Upper lobe of left lung (tissue), 6 donors: ENCODE results near the gene NEK10. TPM values are rescaled to one million over a fixed set of nuclear protein-coding genes. Genes with fewer than 3 reads are reported as not detected.

Experiments
- ATAC-seq, 2 donors: fragments of 200-7000 bp; cut with Tn5 transposase; one replicate each; pipeline ENCODE4 v1.9.1; 2022; ENCODE audit warnings: mild to moderate bottlenecking in 2 of 2, moderate library complexity in 2 of 2; ENCODE audit not compliant: low FRiP score in 2 of 2
- DNase-seq, 2 donors: peaks; one replicate each; pipeline ENCODE4 v3.0.0-alpha.2; 2019 to 2020
- H3K27ac ChIP-seq, 4 donors: fragments of 200-600 bp; sonication (generic); one replicate each; pipeline ENCODE4 v1.5.1; 2016 to 2019
- H3K27me3 ChIP-seq, 4 donors: fragments of 200-600 bp; sonication (generic); one replicate each; pipeline ENCODE4 v1.5.1; 2017 to 2019
- H3K36me3 ChIP-seq, 4 donors: fragments of 200-600 bp; sonication (generic); one replicate each; pipeline ENCODE4 v1.5.1; 2016 to 2019
- H3K4me1 ChIP-seq, 4 donors: fragments of 200-600 bp; sonication (generic); one replicate each; pipeline ENCODE4 v1.5.1; 2018 to 2019
- H3K4me3 ChIP-seq, 4 donors: fragments of 200-600 bp; sonication (generic); one replicate each; pipeline ENCODE4 v1.5.1; 2017 to 2019; ENCODE audit warnings: mild to moderate bottlenecking in 2 of 4, moderate library complexity in 1 of 4
- H3K9me3 ChIP-seq, 4 donors: fragments of 200-600 bp; sonication (generic); one replicate each; pipeline ENCODE4 v1.5.1; 2018 to 2019
- EP300 ChIP-seq, 4 donors: sonication (generic); formaldehyde crosslinking; IDR thresholded peaks; one replicate each; pipeline ENCODE4 v1.5.1; 2017; ENCODE audit warnings: antibody characterized with exemption in 4 of 4, control low read depth in 2 of 4
- POLR2A ChIP-seq, 4 donors: fragments of 450-650 bp; IDR thresholded peaks; one replicate each; pipeline ENCODE4 v1.5.1; 2016 to 2017; ENCODE audit warnings: antibody characterized with exemption in 4 of 4, mild to moderate bottlenecking in 2 of 4
- POLR2AphosphoS5 ChIP-seq, 2 donors: sonication (generic); formaldehyde crosslinking; IDR thresholded peaks; one replicate each; pipeline ENCODE4 v1.5.1; 2017; ENCODE audit warnings: antibody characterized with exemption in 2 of 2
- WGBS, 2 donors: methylation state at CpG; one replicate each; pipeline ENCODE4 v1.1.5; 2017 to 2018; 5-methylcytosine and 5-hydroxymethylcytosine counted together
- total RNA-seq, 6 donors: library from RNA; depleted of rRNA in 4 of 6; stranded (reverse); fragments of >200 nt in 4 of 6; gene quantifications; one replicate each; pipeline versions ENCODE4 v1.1.0 to v1.2.1, GENCODE V29; 2016 to 2021
- TF ChIP-seq, protein P1 (sequence below), 6 experiments: fragments of 450-650 bp in 4 of 6; fragments of 200-600 bp in 2 of 6; sonication (generic) in 2 of 6; IDR thresholded peaks; one replicate each; pipeline ENCODE4 v1.5.1; 2016 to 2019; ENCODE audit warnings: antibody characterized with exemption in 6 of 6
- donor health status: DM: no; HTN: no; CAD: no; lungs with moderate emphysema.
- donor health status: DM: no; HTN: yes; CAD: no; lungs with severe emphysema.

NEK10 gene
- total RNA-seq, 6 donors from 2014 or later = 0.29 to 85.3 (median 12.1) TPM

DNA sequence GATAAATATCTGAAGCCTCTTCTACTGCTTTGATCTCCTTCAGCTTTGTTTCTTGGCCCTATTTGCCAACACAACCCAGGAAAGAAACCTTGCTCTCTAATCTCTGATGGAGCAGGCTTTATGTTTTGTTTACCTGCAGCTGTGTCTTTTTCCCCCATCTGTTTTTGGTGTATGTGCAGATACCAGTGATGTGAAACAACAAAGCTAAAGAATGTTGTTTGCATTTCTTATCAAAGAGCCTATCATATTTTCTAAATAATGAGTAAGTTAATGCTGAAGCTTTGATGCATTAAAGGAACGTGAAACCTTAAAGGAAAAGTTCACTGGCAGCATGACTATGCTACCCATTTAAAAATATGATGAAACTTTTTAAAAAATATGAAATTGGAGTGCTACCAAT lies 238.4 kb downstream of the NEK10 start:
- Histone ChIP-seq H3K27me3 (no peaks in the 10 kb centered on the region), H3K27ac (no peak overlapping the region), H3K9me3 (no peaks in the 10 kb centered on the region), H3K4me3 (no peak overlapping the region), H3K4me1 (no peaks in the 10 kb centered on the region), H3K36me3 (no peaks in the 10 kb centered on the region)
- ATAC-seq (no peak), DNase-seq (no peak)
- TF ChIP-seq EP300 (IDR thresholded peaks at IDR 0.05) = no peak
- 65 to 76% methylated on average over 1 of the region's 1 CpG for WGBS, 2 donors

GRCh38 chr3:27127879-27128278 lies 241.3 kb downstream of the NEK10 start:
- WGBS, 2 donors = 59 to 76% methylated on average over 3 of the region's 3 CpGs
- no peak overlapping the region for H3K4me3 ChIP-seq
- ATAC-seq (no peak), DNase-seq (no peak)
- no peak overlapping the region for H3K27ac ChIP-seq
- H3K4me1 ChIP-seq = no peaks in the 10 kb centered on the region
- H3K36me3 ChIP-seq = no peaks in the 10 kb centered on the region
- TF ChIP-seq POLR2AphosphoS5 (IDR thresholded peaks at IDR 0.05) (no peak), EP300 (IDR thresholded peaks at IDR 0.05) (no peak), POLR2A (IDR thresholded peaks at IDR 0.05) (no peak)
- TF ChIP-seq, protein P1, sequence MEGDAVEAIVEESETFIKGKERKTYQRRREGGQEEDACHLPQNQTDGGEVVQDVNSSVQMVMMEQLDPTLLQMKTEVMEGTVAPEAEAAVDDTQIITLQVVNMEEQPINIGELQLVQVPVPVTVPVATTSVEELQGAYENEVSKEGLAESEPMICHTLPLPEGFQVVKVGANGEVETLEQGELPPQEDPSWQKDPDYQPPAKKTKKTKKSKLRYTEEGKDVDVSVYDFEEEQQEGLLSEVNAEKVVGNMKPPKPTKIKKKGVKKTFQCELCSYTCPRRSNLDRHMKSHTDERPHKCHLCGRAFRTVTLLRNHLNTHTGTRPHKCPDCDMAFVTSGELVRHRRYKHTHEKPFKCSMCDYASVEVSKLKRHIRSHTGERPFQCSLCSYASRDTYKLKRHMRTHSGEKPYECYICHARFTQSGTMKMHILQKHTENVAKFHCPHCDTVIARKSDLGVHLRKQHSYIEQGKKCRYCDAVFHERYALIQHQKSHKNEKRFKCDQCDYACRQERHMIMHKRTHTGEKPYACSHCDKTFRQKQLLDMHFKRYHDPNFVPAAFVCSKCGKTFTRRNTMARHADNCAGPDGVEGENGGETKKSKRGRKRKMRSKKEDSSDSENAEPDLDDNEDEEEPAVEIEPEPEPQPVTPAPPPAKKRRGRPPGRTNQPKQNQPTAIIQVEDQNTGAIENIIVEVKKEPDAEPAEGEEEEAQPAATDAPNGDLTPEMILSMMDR (IDR thresholded peaks at IDR 0.05) = no peak
- H3K9me3 ChIP-seq = no peaks in the 10 kb centered on the region
- no peaks in the 10 kb centered on the region for H3K27me3 ChIP-seq

GRCh38 chr3:27127195-27127594 lies 242.0 kb downstream of the NEK10 start:
- H3K9me3 ChIP-seq = no peaks in the 10 kb centered on the region
- no peaks in the 10 kb centered on the region for H3K4me1 ChIP-seq
- WGBS, 2 donors = 90 to 93% methylated on average over 2 of the region's 2 CpGs
- DNase-seq (no peak), ATAC-seq (no peak)
- H3K36me3 ChIP-seq = no peaks in the 10 kb centered on the region
- no peaks in the 10 kb centered on the region for H3K27me3 ChIP-seq
- no peak overlapping the region for H3K27ac ChIP-seq
- H3K4me3 ChIP-seq = no peak overlapping the region
- TF ChIP-seq POLR2A (IDR thresholded peaks at IDR 0.05) = no peak
- TF ChIP-seq, protein P1 (IDR thresholded peaks at IDR 0.05) = no peak
- TF ChIP-seq POLR2AphosphoS5 (IDR thresholded peaks at IDR 0.05) = no peak
- TF ChIP-seq EP300 (IDR thresholded peaks at IDR 0.05) = no peak

DNA sequence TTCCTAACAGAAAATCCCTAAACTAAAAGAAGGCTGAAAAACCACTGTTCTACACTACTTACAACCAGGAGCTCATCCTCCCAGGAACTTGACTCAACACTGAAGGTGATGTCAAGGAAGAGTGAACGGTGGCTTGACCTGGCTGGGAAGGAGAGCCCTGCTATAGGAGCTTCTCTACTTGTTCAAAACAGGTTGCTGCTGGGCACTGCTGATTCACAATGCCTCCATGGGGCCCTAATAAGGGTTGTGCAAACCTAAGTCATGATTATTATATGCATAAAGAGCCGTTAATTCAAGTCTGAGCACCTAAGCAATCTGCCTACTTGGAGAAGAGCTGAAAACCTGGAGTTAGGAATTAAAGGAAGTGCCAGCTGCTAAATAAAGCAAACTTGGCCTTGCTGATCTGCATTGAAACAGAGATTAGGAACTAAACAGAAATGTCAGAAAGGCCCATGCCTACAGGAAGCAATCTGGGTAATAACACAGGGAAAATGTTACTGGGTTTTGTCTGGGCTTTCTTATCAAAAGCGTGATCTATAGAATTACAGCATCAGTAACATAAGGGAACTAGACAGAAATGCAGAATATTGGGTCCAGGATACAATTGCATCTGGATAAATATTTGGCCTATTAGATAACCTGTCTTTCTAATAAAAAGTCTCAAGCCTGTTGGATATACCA lies 243.2 kb downstream of the NEK10 start:
- Histone ChIP-seq H3K4me1 (no peaks in the 10 kb centered on the region), H3K9me3 (no peaks in the 10 kb centered on the region), H3K4me3 (no peak overlapping the region), H3K27ac (no peak overlapping the region), H3K27me3 (no peaks in the 10 kb centered on the region), H3K36me3 (no peaks in the 10 kb centered on the region)
- ATAC-seq = no peak
- 80% methylated on average over 3 of the region's 3 CpGs for WGBS, 2 donors
- TF ChIP-seq POLR2AphosphoS5 (IDR thresholded peaks at IDR 0.05) (no peak), POLR2A (IDR thresholded peaks at IDR 0.05) (no peak), EP300 (IDR thresholded peaks at IDR 0.05) (no peak)
- TF ChIP-seq, protein P1 (IDR thresholded peaks at IDR 0.05) = no peak
- no peak for DNase-seq

GRCh38 chr3:27119639-27120038 lies 249.5 kb downstream of the NEK10 start:
- no peaks in the 10 kb centered on the region for H3K4me1 ChIP-seq
- no peak overlapping the region for H3K27ac ChIP-seq
- no peaks in the 10 kb centered on the region for H3K9me3 ChIP-seq
- no peaks in the 10 kb centered on the region for H3K36me3 ChIP-seq
- ATAC-seq (no peak), DNase-seq (no peak)
- H3K4me3 ChIP-seq = no peak overlapping the region
- H3K27me3 ChIP-seq = no peaks in the 10 kb centered on the region
- WGBS, 2 donors = 47 to 65% methylated on average over 3 of the region's 3 CpGs
- TF ChIP-seq POLR2AphosphoS5 (IDR thresholded peaks at IDR 0.05) (no peak), EP300 (IDR thresholded peaks at IDR 0.05) (no peak), POLR2A (IDR thresholded peaks at IDR 0.05) (no peak)
- TF ChIP-seq, protein P1 (IDR thresholded peaks at IDR 0.05) = no peak
